Upper lobe of left lung (tissue), 6 donors: ENCODE data around the gene HES4. TPM values are rescaled to one million over a fixed set of nuclear protein-coding genes. Genes with fewer than 3 reads are reported as not detected.
A peak's percentile ranks its signal among the peaks of the same experiment; 100 is the strongest.

Experiments used
- ATAC-seq, 2 donors: fragments of 200-7000 bp; cut with Tn5 transposase; one replicate each; pipeline ENCODE4 v1.9.1; 2022; ENCODE audit warnings: mild to moderate bottlenecking in 2 of 2, moderate library complexity in 2 of 2; ENCODE audit not compliant: low FRiP score in 2 of 2
- DNase-seq, 2 donors: peaks; one replicate each; pipeline ENCODE4 v3.0.0-alpha.2; 2019 to 2020
- H3K27ac ChIP-seq, 4 donors: fragments of 200-600 bp; sonication (generic); one replicate each; pipeline ENCODE4 v1.5.1; 2016 to 2019
- H3K27me3 ChIP-seq, 4 donors: fragments of 200-600 bp; sonication (generic); one replicate each; pipeline ENCODE4 v1.5.1; 2017 to 2019
- H3K36me3 ChIP-seq, 4 donors: fragments of 200-600 bp; sonication (generic); one replicate each; pipeline ENCODE4 v1.5.1; 2016 to 2019
- H3K4me1 ChIP-seq, 4 donors: fragments of 200-600 bp; sonication (generic); one replicate each; pipeline ENCODE4 v1.5.1; 2018 to 2019
- H3K4me3 ChIP-seq, 4 donors: fragments of 200-600 bp; sonication (generic); one replicate each; pipeline ENCODE4 v1.5.1; 2017 to 2019; ENCODE audit warnings: mild to moderate bottlenecking in 2 of 4, moderate library complexity in 1 of 4
- H3K9me3 ChIP-seq, 4 donors: fragments of 200-600 bp; sonication (generic); one replicate each; pipeline ENCODE4 v1.5.1; 2018 to 2019
- EP300 ChIP-seq, 4 donors: sonication (generic); formaldehyde crosslinking; IDR thresholded peaks; one replicate each; pipeline ENCODE4 v1.5.1; 2017; ENCODE audit warnings: antibody characterized with exemption in 4 of 4, control low read depth in 2 of 4
- POLR2A ChIP-seq, 4 donors: fragments of 450-650 bp; IDR thresholded peaks; one replicate each; pipeline ENCODE4 v1.5.1; 2016 to 2017; ENCODE audit warnings: antibody characterized with exemption in 4 of 4, mild to moderate bottlenecking in 2 of 4
- POLR2AphosphoS5 ChIP-seq, 2 donors: sonication (generic); formaldehyde crosslinking; IDR thresholded peaks; one replicate each; pipeline ENCODE4 v1.5.1; 2017; ENCODE audit warnings: antibody characterized with exemption in 2 of 2
- WGBS, 2 donors: methylation state at CpG; one replicate each; pipeline ENCODE4 v1.1.5; 2017 to 2018; 5-methylcytosine and 5-hydroxymethylcytosine counted together
- total RNA-seq, 6 donors: library from RNA; depleted of rRNA in 4 of 6; stranded (reverse); fragments of >200 nt in 4 of 6; gene quantifications; one replicate each; pipeline versions ENCODE4 v1.1.0 to v1.2.1, GENCODE V29; 2016 to 2021
- TF ChIP-seq, protein P1 (sequence below), 6 experiments: fragments of 450-650 bp in 4 of 6; fragments of 200-600 bp in 2 of 6; sonication (generic) in 2 of 6; IDR thresholded peaks; one replicate each; pipeline ENCODE4 v1.5.1; 2016 to 2019; ENCODE audit warnings: antibody characterized with exemption in 6 of 6
- donor health status: DM: no; HTN: no; CAD: no; lungs with moderate emphysema.
- donor health status: DM: no; HTN: yes; CAD: no; lungs with severe emphysema.

Gene HES4
- total RNA-seq, 6 donors from 2014 or later = 26.5 to 55.0 (median 35.0) TPM

DNA sequence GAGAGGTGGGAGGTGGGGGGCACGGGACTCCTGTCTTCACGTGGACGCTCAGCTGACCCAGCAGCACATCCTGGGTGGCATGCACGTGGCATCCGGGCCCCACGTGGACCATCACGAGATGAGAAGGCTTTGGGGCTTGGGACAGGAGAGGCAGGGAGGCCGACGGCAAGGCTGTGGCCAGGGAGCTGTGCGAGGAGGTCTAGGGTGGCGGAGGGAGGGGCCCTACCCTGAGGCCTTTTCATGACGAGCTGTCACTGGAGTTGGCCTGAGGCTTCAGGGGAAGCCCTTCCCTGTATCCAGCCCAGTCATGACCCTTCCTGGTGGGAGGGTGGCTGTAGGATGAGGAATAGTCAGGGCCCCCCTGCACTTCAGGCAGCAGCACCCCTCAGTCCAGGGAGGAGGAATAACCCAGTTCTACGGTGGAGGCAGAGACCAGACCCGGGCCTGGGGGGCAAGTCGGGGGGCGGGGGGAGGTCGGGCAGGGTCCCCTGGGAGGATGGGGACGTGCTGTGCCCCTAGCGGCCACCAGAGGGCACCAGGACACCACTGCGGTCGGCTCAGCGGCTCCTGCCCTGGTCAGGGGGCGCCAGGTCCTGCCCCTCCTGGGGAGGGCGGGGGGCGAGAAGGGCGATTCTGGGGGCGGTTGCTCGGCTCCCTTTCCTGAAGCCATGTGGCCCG, 16.0 kb downstream of the HES4 start:
- Histone ChIP-seq H3K27ac (no peak overlapping the region), H3K4me3 (peak overlapping the region in 1 of 4 donors; percentile 0), H3K9me3 (no peaks in the 10 kb centered on the region), H3K27me3 (peaks cover 0 to 5% (median 0%) of the 10 kb centered on the region in 4 donors), H3K4me1 (peaks cover 2 to 6% (median 4%) of the 10 kb centered on the region in 4 donors), H3K36me3 (no peaks in the 10 kb centered on the region)
- DNase-seq = peak; percentile 49 to 90
- TF ChIP-seq POLR2AphosphoS5 (IDR thresholded peaks at IDR 0.05) (no peak), POLR2A (IDR thresholded peaks at IDR 0.05) (no peak), EP300 (IDR thresholded peaks at IDR 0.05) (no peak)
- TF ChIP-seq, protein P1, sequence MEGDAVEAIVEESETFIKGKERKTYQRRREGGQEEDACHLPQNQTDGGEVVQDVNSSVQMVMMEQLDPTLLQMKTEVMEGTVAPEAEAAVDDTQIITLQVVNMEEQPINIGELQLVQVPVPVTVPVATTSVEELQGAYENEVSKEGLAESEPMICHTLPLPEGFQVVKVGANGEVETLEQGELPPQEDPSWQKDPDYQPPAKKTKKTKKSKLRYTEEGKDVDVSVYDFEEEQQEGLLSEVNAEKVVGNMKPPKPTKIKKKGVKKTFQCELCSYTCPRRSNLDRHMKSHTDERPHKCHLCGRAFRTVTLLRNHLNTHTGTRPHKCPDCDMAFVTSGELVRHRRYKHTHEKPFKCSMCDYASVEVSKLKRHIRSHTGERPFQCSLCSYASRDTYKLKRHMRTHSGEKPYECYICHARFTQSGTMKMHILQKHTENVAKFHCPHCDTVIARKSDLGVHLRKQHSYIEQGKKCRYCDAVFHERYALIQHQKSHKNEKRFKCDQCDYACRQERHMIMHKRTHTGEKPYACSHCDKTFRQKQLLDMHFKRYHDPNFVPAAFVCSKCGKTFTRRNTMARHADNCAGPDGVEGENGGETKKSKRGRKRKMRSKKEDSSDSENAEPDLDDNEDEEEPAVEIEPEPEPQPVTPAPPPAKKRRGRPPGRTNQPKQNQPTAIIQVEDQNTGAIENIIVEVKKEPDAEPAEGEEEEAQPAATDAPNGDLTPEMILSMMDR (IDR thresholded peaks at IDR 0.05) = peak; percentile 59 to 98 (median 74)
- 21 to 27% methylated on average over 18 to 29 of the region's 29 CpGs for WGBS, 2 donors
- peak; percentile 73 to 87 for ATAC-seq

DNA sequence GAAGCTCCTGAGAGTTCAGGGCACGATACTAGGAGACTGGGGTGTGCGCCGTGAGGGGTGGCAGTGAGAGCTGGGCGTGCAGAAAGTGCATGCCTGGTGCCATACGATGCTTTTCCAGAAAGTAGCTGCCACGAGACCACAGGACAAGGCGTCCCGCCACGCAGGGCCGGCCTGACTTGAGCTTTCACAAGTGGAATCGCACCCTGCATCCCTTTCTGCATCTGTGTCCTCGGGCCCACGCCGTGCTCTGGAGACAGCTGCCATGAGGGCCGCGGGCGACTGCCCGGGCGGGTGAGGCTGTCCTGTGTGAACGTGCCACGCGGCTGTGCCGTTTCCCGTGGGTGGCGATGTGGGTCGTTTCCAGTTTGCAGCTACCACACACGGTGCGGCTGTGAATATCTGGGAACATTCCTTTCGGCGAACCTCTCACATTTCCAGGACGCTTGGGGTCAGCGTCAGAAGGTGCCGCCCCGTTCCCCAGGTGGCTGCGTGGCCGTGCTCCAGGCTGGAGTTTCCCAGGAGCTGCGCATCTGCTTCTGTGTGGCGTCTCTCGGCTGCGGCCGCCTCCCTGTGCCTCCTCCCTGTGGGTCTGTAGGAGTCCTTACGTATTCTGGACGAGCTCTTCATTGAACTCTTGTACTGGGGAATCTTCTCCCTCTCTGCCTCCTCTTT, 17.0 kb downstream of the HES4 start:
- no peaks in the 10 kb centered on the region for H3K36me3 ChIP-seq
- peaks cover 0 to 5% (median 0%) of the 10 kb centered on the region in 4 donors for H3K27me3 ChIP-seq
- H3K4me3 ChIP-seq = no peak overlapping the region
- peak in 1 of 2 donors; percentile 83 for DNase-seq
- TF ChIP-seq POLR2A (IDR thresholded peaks at IDR 0.05) (no peak), POLR2AphosphoS5 (IDR thresholded peaks at IDR 0.05) (no peak), EP300 (IDR thresholded peaks at IDR 0.05) (no peak)
- TF ChIP-seq, protein P1 (IDR thresholded peaks at IDR 0.05) = no peak
- H3K9me3 ChIP-seq = no peaks in the 10 kb centered on the region
- ATAC-seq = no peak
- WGBS, 2 donors = 81 to 83% methylated on average over 38 to 43 of the region's 43 CpGs
- H3K27ac ChIP-seq = no peak overlapping the region
- H3K4me1 ChIP-seq = peaks cover 2 to 6% (median 4%) of the 10 kb centered on the region in 4 donors

- TF ChIP-seq, protein P1 (IDR thresholded peaks at IDR 0.05) = no peak
- TF ChIP-seq POLR2A (IDR thresholded peaks at IDR 0.05) (no peak), EP300 (IDR thresholded peaks at IDR 0.05) (no peak), POLR2AphosphoS5 (IDR thresholded peaks at IDR 0.05) (no peak)
Measured at GRCh38 chr1:981955-982558, 17.8 kb downstream of the HES4 start, which contains the start of gene PERM1. TSS of gene PERM1 (minus strand) at chr1:982093. CDS start at chr1:981029, 1,064 bp downstream.

DNA sequence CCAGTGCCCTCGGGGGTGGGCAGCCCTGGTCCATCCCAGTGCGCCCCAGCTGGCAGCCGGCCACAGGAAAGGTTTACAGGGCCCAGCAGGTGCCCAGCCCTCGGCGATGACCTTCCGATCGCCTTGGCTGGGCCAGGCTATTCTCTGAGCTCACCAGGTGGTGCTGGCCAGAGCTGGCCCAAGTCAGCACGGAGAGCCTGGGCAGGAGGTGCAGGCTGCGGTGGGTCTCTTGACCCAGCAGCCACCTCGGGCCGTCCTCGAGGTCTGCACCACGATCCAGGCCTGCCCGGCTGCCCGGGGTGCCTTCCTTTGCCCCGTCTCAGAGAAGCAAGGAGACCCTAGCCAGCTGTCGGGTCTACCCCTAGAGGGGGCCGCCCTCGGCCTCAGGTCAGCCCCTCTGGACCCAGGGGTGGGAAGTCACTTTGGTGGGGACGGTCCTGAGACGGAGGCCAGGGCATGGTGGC, 18.4 kb downstream of the HES4 start:
- Histone ChIP-seq H3K9me3 (no peaks in the 10 kb centered on the region), H3K4me3 (no peak overlapping the region), H3K27me3 (peaks cover 0 to 5% (median 0%) of the 10 kb centered on the region in 4 donors), H3K4me1 (peaks cover 2 to 6% (median 4%) of the 10 kb centered on the region in 4 donors), H3K27ac (no peak overlapping the region), H3K36me3 (no peaks in the 10 kb centered on the region)
- WGBS, 2 donors = 57 to 78% methylated on average over 1 to 12 of the region's 21 CpGs
- DNase-seq = peak in 1 of 2 donors; percentile 79
- TF ChIP-seq POLR2A (IDR thresholded peaks at IDR 0.05) (no peak), EP300 (IDR thresholded peaks at IDR 0.05) (no peak)
- TF ChIP-seq, protein P1 (IDR thresholded peaks at IDR 0.05) = no peak
- ATAC-seq = no peak

More at GRCh38 chr1:981955-982558, 17.8 kb downstream of the HES4 start, which contains the start of gene PERM1:
- Histone ChIP-seq H3K9me3 (no peaks in the 10 kb centered on the region), H3K4me1 (peaks cover 2 to 6% (median 4%) of the 10 kb centered on the region in 4 donors), H3K4me3 (no peak within 1 kb of the TSS), H3K27ac (no peak within 1 kb of the TSS), H3K27me3 (peaks cover 0 to 5% (median 0%) of the 10 kb centered on the region in 4 donors), H3K36me3 (no peaks in the 10 kb centered on the region)
- DNase-seq (peak in 1 of 2 donors; percentile 79), ATAC-seq (no peak)
- 70% methylated on average over 22 of the region's 28 CpGs; no CpG with 5 or more reads in 1 of the 2 donors for WGBS, 2 donors
